ENCODE results near the gene TIMP4.

TIMP4 gene

GRCh38 chr3:12107071-12107713 is 51.5 kb downstream of the TIMP4 start:
- Histone ChIP-seq H3K36me3 (ENCODE audit: control insufficient read depth in 2 of 2, insufficient read depth in 2 of 2, low read length in 2 of 2) (no peaks in the 10 kb centered on the region), H3K4me1 (ENCODE audit: control insufficient read depth, insufficient read depth, low read length) (no peaks in the 10 kb centered on the region), H3K27me3 (ENCODE audit: control insufficient read depth in 1 of 2, insufficient read depth in 2 of 2, low read length in 2 of 2) (no peaks in the 10 kb centered on the region), H3K27ac (ENCODE audit: low read length) (no peak overlapping the region), H3K4me3 (ENCODE audit: low read length in 2 of 2) (no peak overlapping the region), H3K9ac (ENCODE audit: low read length in 2 of 2) (no peak overlapping the region), H3K9me3 (ENCODE audit: control insufficient read depth in 2 of 2, low read length in 2 of 2) (no peaks in the 10 kb centered on the region)
